NCI-H1105 (cell line): ENCODE measurements around the gene STARD13.
"Not testable (repeated sequence)": the region's sequence is repeated elsewhere in the genome, so short reads cannot be mapped to it uniquely, and the experiment has no call there.

ENCODE experiments used
- DNase-seq: peaks from one replicate; lab custom pipeline; 2025; lab: John Stamatoyannopoulos, UW

STARD13 gene

GRCh38 chr13:33251131-33251661 is 34.4 kb downstream of the STARD13 start:
- DNase-seq = no peak

DNA sequence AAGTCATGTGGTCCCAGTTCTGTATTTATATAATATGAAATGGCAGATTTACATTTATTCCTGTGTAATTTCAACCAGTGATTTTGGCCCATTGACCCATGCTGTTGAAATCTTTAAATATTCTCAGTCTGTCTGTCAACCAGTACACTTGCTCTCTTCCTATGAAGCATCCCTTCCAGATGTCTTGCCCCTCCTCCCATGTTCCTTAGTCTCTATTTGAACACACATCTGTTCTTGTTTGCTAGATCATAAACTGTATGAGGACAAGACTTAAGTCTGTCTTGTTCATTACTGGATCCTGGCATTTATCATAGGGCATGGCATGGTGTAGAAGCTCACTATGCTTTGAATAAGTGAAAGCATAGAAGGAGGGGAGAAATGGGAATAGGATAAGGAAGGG is 34.9 kb downstream of the STARD13 start:
- no peak for DNase-seq

GRCh38 chr13:33249894-33250293 is 35.7 kb downstream of the STARD13 start:
- no peak for DNase-seq

- DNase-seq = no peak
Measured at GRCh38 chr13:33249066-33249465, 36.5 kb downstream of the STARD13 start.

DNA sequence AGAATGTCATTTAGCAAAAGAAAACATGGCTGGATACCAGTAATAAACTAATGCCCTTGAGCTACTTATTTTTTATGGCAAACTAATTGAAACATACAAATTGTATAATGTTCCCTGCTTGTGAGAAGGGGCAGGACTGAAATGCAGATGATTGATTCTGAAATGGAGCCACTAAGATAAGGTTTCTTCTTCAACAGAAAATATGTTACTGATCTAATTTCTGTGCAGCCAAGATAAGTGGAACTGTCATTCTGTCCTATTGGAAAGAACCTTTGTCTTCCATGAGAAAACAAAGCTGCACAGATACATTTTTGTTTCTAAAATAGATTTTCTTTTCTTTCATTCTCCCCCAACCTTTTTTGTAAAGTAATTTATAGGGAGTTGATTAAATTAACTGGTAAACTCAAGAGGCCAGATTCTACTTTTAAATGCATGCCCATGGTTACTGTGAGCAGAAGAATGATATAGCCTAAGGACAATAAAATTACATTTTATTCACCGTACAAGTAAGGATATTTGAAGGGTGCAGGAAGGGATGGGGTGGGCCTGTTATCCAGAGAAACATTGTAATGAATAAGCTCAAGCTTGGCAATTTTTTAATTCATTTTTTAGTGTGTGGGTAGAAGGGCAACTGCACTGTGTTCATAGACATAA is 39.9 kb downstream of the STARD13 start:
- no peak for DNase-seq

- no peak for DNase-seq
Measured at GRCh38 chr13:33244907-33245287, 40.7 kb downstream of the STARD13 start.

GRCh38 chr13:33244210-33244906 is 41.2 kb downstream of the STARD13 start:
- DNase-seq = no peak

DNA sequence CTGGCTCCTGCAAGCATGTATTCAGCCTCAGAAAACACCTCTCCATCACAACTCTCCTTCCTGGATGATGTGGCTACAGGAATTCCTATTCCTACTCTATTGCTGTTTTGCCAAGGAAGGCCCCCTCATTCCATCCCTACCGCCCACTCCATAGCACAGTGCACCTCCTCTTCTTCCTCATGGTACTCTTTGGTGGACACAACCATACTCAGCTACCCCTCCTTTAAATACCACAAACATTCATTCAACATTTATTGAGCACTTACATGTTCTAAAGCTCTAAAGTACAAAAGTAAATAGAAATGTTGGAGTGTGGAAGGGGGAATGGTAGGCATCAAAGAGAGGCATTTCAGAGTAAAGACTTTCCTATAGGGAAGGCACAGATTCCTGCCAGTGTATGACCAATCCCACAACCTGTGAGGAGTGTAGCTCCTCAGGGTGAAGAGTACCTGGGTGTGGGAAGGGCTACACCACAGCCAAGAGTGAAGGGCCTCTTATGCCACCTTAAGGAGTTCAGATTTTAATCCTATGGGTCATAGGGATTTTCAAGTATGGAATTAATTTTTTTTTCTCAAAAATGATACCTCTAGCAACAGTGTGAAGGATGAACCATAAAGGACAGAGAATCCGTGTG is 42.5 kb downstream of the STARD13 start:
- no peak for DNase-seq

GRCh38 chr13:33242372-33242771 is 43.2 kb downstream of the STARD13 start:
- not testable (repeated sequence) for DNase-seq

DNA sequence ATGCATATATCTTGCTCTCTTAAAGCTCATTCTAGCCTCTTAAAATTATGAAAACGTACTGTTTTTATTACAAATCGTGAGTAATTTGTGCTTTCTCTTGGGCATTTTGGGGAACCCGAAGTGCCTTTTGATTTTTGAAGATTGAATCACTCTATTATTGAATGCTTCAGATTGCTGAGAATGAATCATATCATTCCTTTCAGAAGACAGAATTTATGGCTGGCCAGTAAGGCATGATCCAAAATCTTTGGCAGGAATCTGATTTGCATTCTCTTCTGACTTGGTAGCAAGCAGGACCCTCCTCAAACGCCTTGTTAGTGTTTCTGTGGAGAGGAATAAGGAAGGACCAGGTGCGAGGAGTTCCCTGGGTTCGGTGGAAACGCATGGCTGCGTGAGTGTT is 49.5 kb downstream of the STARD13 start:
- no peak for DNase-seq

DNA sequence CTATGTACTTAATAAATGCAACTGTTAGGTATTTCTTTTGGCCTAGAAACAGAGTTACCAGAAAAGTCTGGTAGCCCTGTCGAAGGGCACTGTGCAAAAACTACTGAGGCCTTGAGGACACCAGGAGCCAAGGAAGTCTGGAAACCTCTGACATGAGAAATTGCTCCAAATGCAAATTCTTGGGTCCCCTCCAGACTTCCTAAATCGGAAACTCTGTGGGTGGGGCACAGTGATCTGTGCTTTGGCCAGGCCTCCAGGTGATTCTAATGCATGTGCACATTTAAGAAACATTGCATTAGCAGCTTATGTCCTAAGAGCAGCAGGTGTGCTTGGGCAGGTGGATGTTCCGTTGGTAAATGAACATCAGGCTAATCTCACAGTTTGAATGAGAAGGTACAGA is 50.0 kb downstream of the STARD13 start:
- DNase-seq = no peak

DNA sequence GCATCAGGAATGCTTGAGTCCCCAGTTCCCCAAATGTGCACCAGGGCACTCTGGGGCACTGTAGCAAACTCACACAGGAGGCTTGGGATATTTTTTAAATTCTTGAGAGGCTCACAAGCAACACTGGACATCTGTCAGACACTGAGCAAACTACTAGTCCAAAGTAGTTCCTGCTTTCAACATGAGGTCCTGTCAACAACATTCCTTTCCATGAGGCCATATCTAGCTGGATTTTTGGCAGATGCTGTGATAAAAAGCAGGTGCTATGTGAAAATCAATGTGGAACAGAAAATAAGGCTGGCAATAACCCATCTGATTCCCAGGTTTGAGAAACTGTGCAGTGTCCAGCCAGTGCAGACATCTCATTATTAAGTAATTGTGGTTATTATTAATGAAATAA is 50.5 kb downstream of the STARD13 start:
- DNase-seq = no peak

DNA sequence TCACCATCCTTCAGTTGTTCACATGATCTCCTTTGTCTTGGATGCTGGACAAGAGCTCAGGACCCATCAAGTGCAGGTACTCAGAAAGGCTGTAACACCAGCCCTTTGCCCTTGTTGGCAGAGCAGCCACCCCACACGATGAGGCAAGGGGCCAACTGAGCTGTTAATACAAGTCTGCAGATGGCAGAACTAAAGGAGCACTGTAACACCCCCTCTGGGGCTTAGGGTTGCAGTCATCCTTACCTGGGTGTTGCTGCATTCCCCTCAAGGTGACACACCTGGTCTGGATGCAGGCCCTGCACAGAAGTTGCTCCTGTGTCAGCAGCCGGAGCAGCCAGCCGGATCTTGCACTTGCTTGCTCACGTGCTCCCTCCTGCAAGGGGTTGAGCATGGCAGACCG is 52.0 kb downstream of the STARD13 start:
- DNase-seq = no peak

DNA sequence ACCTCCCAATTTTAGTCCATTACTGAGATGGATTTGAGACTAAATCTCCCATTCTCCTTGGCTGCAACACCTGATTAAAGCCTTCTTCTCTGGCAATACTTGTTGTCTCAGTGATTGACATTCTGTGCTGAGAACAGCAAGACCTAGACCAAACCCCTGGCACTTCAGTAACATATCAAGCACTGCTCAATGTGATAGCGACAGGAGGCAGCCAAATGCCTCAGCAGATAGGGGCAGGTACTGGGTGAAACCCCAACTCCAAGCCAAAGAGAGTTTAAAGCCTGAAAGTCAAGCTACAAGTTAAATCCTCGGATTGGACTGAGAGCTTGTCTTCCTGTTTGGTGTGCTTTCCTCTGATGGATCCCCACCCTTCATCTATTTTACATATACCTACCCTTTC is 52.7 kb downstream of the STARD13 start:
- no peak for DNase-seq

DNA sequence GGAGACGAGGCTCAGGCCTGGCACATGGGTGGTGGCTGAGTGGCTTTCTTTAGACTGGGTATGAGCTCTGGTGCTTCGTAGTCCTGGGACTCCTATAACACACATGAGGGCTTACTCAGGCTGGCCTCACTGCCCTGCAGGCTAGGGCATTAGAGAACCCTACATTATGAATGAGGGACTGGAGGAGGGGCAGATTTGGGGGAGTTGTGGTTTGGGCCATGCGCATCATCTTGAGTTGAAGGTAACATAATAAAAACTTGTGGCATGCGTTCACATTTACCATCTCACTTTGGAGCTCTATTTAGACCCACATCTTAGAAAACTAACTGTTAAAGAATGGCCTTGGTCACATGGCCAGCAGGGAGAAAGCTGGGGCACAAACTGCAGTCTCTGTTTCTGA is 54.2 kb downstream of the STARD13 start:
- no peak for DNase-seq

GRCh38 chr13:33230178-33230881 is 55.2 kb downstream of the STARD13 start:
- no peak for DNase-seq

DNA sequence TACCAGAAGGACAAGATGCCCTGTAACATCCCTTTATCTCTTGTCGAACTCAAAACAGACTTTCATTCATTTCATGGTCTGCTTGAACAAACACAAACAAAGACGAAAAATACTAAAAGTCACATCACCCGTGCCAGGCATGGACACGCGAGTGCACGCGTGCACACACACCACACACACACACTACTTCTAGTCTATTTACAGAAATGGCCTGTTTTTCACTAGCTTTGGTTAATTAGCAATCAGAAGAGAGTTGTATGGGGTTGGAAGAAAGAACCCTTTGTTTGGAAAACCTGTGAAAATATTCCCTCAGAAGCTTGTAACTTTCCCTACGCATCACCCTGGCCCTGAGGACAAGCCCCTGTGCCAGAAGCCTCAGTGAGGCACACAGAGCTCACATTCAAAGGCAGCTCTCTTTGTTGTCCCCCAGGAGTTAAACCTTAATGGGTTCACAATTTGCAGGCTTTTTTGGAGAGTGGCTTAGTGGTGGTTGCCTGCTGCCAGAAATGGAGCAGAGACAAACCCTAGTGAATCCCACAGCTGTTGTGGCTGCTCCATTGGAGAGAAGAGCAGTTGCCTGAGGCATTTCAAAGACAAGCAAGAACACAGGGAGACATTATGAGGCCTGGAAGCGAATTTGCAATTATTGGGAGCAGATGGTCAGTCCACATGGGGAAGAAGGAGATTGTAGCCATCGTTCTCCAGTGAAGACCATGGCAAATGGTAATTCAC is 55.9 kb downstream of the STARD13 start:
- no peak for DNase-seq

GRCh38 chr13:33228648-33229445 is 56.7 kb downstream of the STARD13 start:
- no peak for DNase-seq

DNA sequence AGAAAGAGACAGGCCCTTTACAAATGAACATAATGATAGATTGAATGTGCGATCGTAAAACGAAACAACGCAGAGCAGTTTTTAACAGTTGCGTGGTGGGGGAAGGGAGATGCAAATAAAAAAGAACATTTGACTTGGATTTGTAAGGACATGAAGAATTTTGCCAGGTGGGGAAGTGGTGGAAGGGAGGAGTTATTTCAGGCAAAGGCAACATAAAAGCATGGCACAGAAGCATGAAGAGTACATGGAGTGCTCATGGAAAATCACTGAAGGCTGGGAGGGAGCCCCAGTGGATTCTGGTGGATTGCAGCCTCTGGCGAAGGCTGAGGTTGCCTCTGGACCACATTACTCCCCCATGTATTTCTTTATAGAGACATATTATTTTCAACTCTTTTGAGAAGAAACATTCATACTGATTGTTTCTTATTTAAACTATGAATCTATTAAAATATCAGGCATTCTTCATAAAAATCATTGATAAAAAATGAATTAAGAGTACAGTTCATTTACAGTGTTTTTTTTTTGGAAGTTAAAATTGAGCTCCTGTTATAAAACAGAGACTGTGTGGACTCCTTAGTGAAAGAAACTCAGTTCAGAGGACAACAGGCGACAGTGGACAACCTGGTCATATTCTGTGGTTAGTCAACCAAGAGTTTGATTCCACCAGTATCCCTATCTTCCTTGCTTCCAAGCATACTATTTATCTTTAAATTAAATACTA is 57.5 kb downstream of the STARD13 start:
- no peak for DNase-seq

- no peak for DNase-seq
Measured at GRCh38 chr13:33224686-33225085, 60.9 kb downstream of the STARD13 start.
